Mesothelial cell of epicardium (in vitro differentiated cells): ENCODE data around the gene TUT4. TPM values are rescaled to one million over a fixed set of nuclear protein-coding genes. Genes with fewer than 3 reads are reported as not detected.

Experiments
- total RNA-seq: library from RNA; stranded (reverse); gene quantifications from 3 replicates; pipeline ENCODE4 v1.2.1, GENCODE V29; 2021

The TUT4 gene
- total RNA-seq, 1 donor from 2014 or later, result 129 TPM

Other genes starting within 250 kb of the TUT4 start
- 33.2 to 33.4 TPM (median 33.2 TPM) in 3 replicates for gene CC2D1B, start 186.9 kb downstream of the TUT4 start, total RNA-seq
- gene ORC1, start 148.7 kb downstream of the TUT4 start, total RNA-seq, result 4.4 to 4.7 TPM (median 4.5 TPM) in 3 replicates
- 54.9 to 55.9 TPM (median 55.6 TPM) in 3 replicates for gene PRPF38A, start 148.5 kb downstream of the TUT4 start, total RNA-seq
- gene GPX7, start 49.3 kb upstream of the TUT4 start, total RNA-seq, result 57.7 to 62.6 TPM (median 61.8 TPM) in 3 replicates
- gene SHISAL2A, start 80.1 kb upstream of the TUT4 start, total RNA-seq, result 0.99 to 1.4 TPM (median 1.4 TPM) in 3 replicates
- 21.5 to 23.5 TPM (median 21.7 TPM) in 3 replicates for gene COA7, start 145.3 kb upstream of the TUT4 start, total RNA-seq
- 31.9 to 32.5 TPM (median 32.5 TPM) in 3 replicates for gene ZYG11B, start 173.4 kb upstream of the TUT4 start, total RNA-seq